SK-N-SH (cell line): ENCODE measurements around the gene KIF16B. TPM values are rescaled to one million over a fixed set of nuclear protein-coding genes. Genes with fewer than 3 reads are reported as not detected.
"Not testable (repeated sequence)": the region's sequence is repeated elsewhere in the genome, so short reads cannot be mapped to it uniquely, and the experiment has no call there.

Experiments used
- CTCF ChIA-PET: fragments of 300-600, 350-600 bp; formaldehyde crosslinking; extraction: SDS; loops from one replicate; lab custom pipeline; 2021; lab: Yijun Ruan, JAX
- POLR2A ChIA-PET: fragments of 350-600 bp; sonication (Branson Sonifier 250); formaldehyde crosslinking; extraction: SDS; loops from one replicate; lab custom pipeline; 2020; ENCODE audit warnings: antibody characterized with exemption, inconsistent platforms; lab: Yijun Ruan, JAX
- DNase-seq: peaks from one replicate; pipeline ENCODE4 v3.0.0; 2012
- H2AFZ ChIP-seq: fragments of 200-600 bp; sonication (generic); 2 replicates; pipeline ENCODE4 v1.8.1; 2016; ENCODE audit warnings: antibody characterized with exemption, mild to moderate bottlenecking, low read depth
- H3F3A ChIP-seq: fragments of 200-600 bp; sonication (generic); replicated peaks from 2 replicates; pipeline ENCODE3; 2016; ENCODE audit warnings: antibody characterized with exemption, mild to moderate bottlenecking; ENCODE audit not compliant: insufficient read depth
- H3K27ac ChIP-seq, 2 experiments: fragments of 200-500 bp in 1 of 2; fragments of 200-600 bp in 1 of 2; sonication (Bioruptor generic) in 1 of 2; sonication (generic), shearing (Covaris generic) in 1 of 2; 2 replicates each; pipeline versions ENCODE4 v1.5.1 to v1.6.1; 2014 to 2016; ENCODE audit warnings: low read depth in 2 of 2, inconsistent platforms in 1 of 2, low read length in 1 of 2, mild to moderate bottlenecking in 1 of 2, mixed read lengths in 1 of 2
- H3K27me3 ChIP-seq: fragments of 200-600 bp; sonication (generic), shearing (Covaris generic); 2 replicates; pipeline ENCODE4 v1.6.1; 2016; ENCODE audit warnings: mixed run types; ENCODE audit not compliant: insufficient read depth
- H3K36me3 ChIP-seq, 2 experiments: fragments of 200-500 bp in 1 of 2; fragments of 200-600 bp in 1 of 2; sonication (Bioruptor generic) in 1 of 2; sonication (generic) in 1 of 2; replicated peaks in 1 of 2; 2 replicates each; pipeline versions ENCODE3 to v1.5.1; 2014 to 2016; ENCODE audit warnings: low read length in 1 of 2, mild to moderate bottlenecking in 1 of 2; ENCODE audit not compliant: insufficient read depth in 2 of 2, control insufficient read depth in 1 of 2
- H3K4me1 ChIP-seq, 2 experiments: fragments of 200-500 bp in 1 of 2; fragments of 200-600 bp in 1 of 2; sonication (Bioruptor generic) in 1 of 2; sonication (generic), shearing (Covaris generic) in 1 of 2; 2 replicates each; pipeline versions ENCODE4 v1.5.1 to v1.6.1; 2014 to 2016; ENCODE audit warnings: low read depth in 1 of 2, low read length in 1 of 2, mixed run types in 1 of 2; ENCODE audit not compliant: insufficient read depth in 2 of 2, control insufficient read depth in 1 of 2
- H3K4me2 ChIP-seq: fragments of 200-600 bp; sonication (generic), shearing (Covaris generic); 2 replicates; pipeline ENCODE4 v1.6.1; 2017; ENCODE audit warnings: mixed run types
- H3K4me3 ChIP-seq, 2 experiments: fragments of 200-500 bp in 1 of 2; fragments of 200-600 bp in 1 of 2; sonication (Bioruptor generic) in 1 of 2; sonication (generic), shearing (Covaris generic) in 1 of 2; 2 replicates each; pipeline versions ENCODE4 v1.5.1 to v1.8.1; 2014 to 2016; ENCODE audit warnings: low read depth in 2 of 2, inconsistent platforms in 1 of 2, low read length in 1 of 2, mild to moderate bottlenecking in 1 of 2, mixed read lengths in 1 of 2, moderate library complexity in 1 of 2
- H3K79me2 ChIP-seq: fragments of 200-600 bp; sonication (generic); 2 replicates; pipeline ENCODE4 v1.8.1; 2017; ENCODE audit warnings: mild to moderate bottlenecking; ENCODE audit not compliant: insufficient read depth
- H3K9ac ChIP-seq: fragments of 200-600 bp; sonication (generic); 2 replicates; pipeline ENCODE4 v1.6.1; 2017; ENCODE audit warnings: mixed run types
- H3K9me2 ChIP-seq: fragments of 200-600 bp; sonication (generic); 2 replicates; pipeline ENCODE4 v1.6.1; 2017; ENCODE audit warnings: mixed run types
- H3K9me3 ChIP-seq: fragments of 200-600 bp; sonication (generic); 2 replicates; pipeline ENCODE4 v1.6.1; 2017; ENCODE audit warnings: mixed run types, mild to moderate bottlenecking, moderate library complexity
- H4K20me1 ChIP-seq: fragments of 200-600 bp; sonication (generic); 2 replicates; pipeline ENCODE4 v1.6.1; 2017; ENCODE audit warnings: mild to moderate bottlenecking, mixed run types; ENCODE audit not compliant: insufficient read depth
- GABPA ChIP-seq: IDR thresholded peaks from 2 replicates; pipeline ENCODE4 v1.4.0; 2012; ENCODE audit warnings: low read depth, mild to moderate bottlenecking
- IRF3 ChIP-seq: fragments of 150-350 bp; IDR thresholded peaks from 2 replicates; pipeline ENCODE4 v1.6.1; 2016; ENCODE audit warnings: mild to moderate bottlenecking, low read depth, low read length
- RCOR1 ChIP-seq: fragments of 150-350 bp; IDR thresholded peaks from 2 replicates; pipeline ENCODE4 v1.6.1; 2017; ENCODE audit warnings: antibody characterized with exemption, low read length
- REST ChIP-seq: IDR thresholded peaks from 2 replicates; pipeline ENCODE4 v1.6.1; 2012; ENCODE audit warnings: mild to moderate bottlenecking, low read depth, low read length, moderate library complexity
- SMC3 ChIP-seq: IDR thresholded peaks from 2 replicates; pipeline ENCODE4 v1.6.1; 2012; ENCODE audit warnings: low read depth, low read length, improper control_type of control experiment
- ZBTB33 ChIP-seq: IDR thresholded peaks from 2 replicates; pipeline ENCODE4 v1.4.0; 2012; ENCODE audit warnings: low read depth, borderline replicate concordance
- WGBS: methylation state at CpG from one replicate; pipeline ENCODE4 v1.1.6; 2017; ENCODE audit warnings: low lambda C conversion rate; 5-methylcytosine and 5-hydroxymethylcytosine counted together
- polyA plus RNA-seq, 3 experiments: library from polyadenylated mRNA; depleted of rRNA; stranded (reverse); fragments of >200 nt; gene quantifications; 2 replicates each; pipeline ENCODE4 v1.2.3, GENCODE V29; 2012

Gene KIF16B
- polyA plus RNA-seq, 1 of the 3 experiments (the other 2 are of a cell fraction) = 3.3 TPM

GRCh38 chr20:16228722-16229121 lies 344.5 kb downstream of the KIF16B start:
- no peak for TF ChIP-seq GABPA
- no peak for TF ChIP-seq ZBTB33
- no peak for TF ChIP-seq SMC3
- TF ChIP-seq RCOR1 = no peak
- TF ChIP-seq IRF3 = no peak
- TF ChIP-seq REST = no peak
- no peak overlapping the region for H3K4me2 ChIP-seq
- ChIA-PET POLR2A (no interaction called here), CTCF (no interaction called here)
- 65% methylated on average over 2 of the region's 4 CpGs for WGBS
- H3K9ac ChIP-seq = no peak overlapping the region
- no peaks in the 10 kb centered on the region for H3K79me2 ChIP-seq
- no peaks in the 10 kb centered on the region for H3F3A ChIP-seq
- no peaks in the 10 kb centered on the region for H3K4me1 ChIP-seq
- H2AFZ ChIP-seq = no peak overlapping the region
- no peak overlapping the region for H3K27ac ChIP-seq
- no peaks in the 10 kb centered on the region for H3K9me3 ChIP-seq
- H3K36me3 ChIP-seq = no peaks in the 10 kb centered on the region
- H3K27me3 ChIP-seq = no peaks in the 10 kb centered on the region
- H3K4me3 ChIP-seq = no peak overlapping the region
- DNase-seq = no peak
- no peaks in the 10 kb centered on the region for H3K9me2 ChIP-seq
- no peaks in the 10 kb centered on the region for H4K20me1 ChIP-seq

- H3F3A ChIP-seq, H4K20me1 ChIP-seq, H2AFZ ChIP-seq, H3K27ac ChIP-seq, H3K9me3 ChIP-seq, CTCF ChIA-PET, POLR2A ChIA-PET, H3K36me3 ChIP-seq, DNase-seq, H3K9ac ChIP-seq, H3K27me3 ChIP-seq, H3K4me3 ChIP-seq, H3K4me1 ChIP-seq, H3K4me2 ChIP-seq, H3K9me2 ChIP-seq, H3K79me2 ChIP-seq: not testable (repeated sequence)
- 91% methylated on average over 10 of the region's 27 CpGs for WGBS
These were observed 346.3 kb downstream of the KIF16B start for GRCh38 chr20:16226961-16227360.
